ENCODE results near the gene PLA2G5. TPM values are rescaled to one million over a fixed set of nuclear protein-coding genes. Genes with fewer than 3 reads are reported as not detected.

The PLA2G5 gene
- total and polyA plus RNA-seq, 2 of the 13 experiments (the other 11 are each of a cell fraction or from before 2014, with no cell fraction given): not detected

DNA sequence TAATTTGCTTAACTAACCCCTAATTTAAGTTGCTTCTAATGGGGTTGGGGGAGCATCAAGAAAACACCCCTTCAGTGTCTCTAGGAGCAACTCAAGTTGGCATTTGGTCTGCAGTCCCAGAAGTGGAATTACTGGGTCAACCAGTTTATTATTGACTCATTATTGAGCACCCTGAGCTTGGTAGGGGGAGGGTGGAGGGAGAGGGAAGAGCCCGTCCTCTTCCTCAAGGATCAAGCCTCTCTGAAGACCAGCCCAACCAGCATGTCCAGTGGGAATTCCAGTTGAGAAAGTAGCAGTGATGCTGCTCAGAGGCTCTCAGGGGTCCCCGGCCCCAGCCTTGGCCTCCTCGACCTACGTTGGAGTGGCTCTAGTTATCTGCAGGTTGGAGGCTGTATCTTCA lies 67.1 kb downstream of the PLA2G5 start:
- no peaks in the 10 kb centered on the region for H4K20me1 ChIP-seq (ENCODE audit: insufficient read depth, low read length)
- no peak overlapping the region for H3K9ac ChIP-seq (ENCODE audit: insufficient read depth, low read depth, low read length)
- DNase-seq (ENCODE audit: low spot score): no peak
- no peak overlapping the region for H2AFZ ChIP-seq (ENCODE audit: low read length)
- intact Hi-C loops (cut with micrococcal nuclease; ENCODE audit: unreplicated experiment) (no loop called here), in situ Hi-C loops (cut with HindIII; ENCODE audit: extremely low pct_ligation_motif_present, low pct_unique_long_range_greater_than_20kb) (no loop called here)
- H3K36me3 ChIP-seq (replicated peaks in 1 of 2; ENCODE audit: control insufficient read depth in 1 of 2, insufficient read depth in 2 of 2, low read length in 2 of 2): no peaks in the 10 kb centered on the region
- no peak overlapping the region for H3K4me2 ChIP-seq (ENCODE audit: low read depth, low read length)
- WGBS (ENCODE audit: low lambda C conversion rate): 8% methylated on average over 4 of the region's 4 CpGs
- CTCF ChIA-PET (ENCODE audit: low intra/inter-chr PET ratio, low total read pairs): no interaction called here
- TF ChIP-seq ZNF350 (CRISPR knock-in tag; IDR thresholded peaks at IDR 0.05; ENCODE audit: borderline replicate concordance, low read depth) (no peak), ZNF260 (CRISPR knock-in tag; IDR thresholded peaks at IDR 0.05; ENCODE audit: borderline replicate concordance, low read depth) (no peak)
- ATAC-seq: no peak
- H3K4me3 ChIP-seq (replicated peaks in 1 of 3; ENCODE audit: insufficient read depth in 1 of 3, low read depth in 2 of 3, low read length in 3 of 3): no peak overlapping the region
- H3K27me3 ChIP-seq (ENCODE audit: control insufficient read depth in 1 of 2, insufficient read depth in 2 of 2, low read length in 2 of 2): 0 out of 5 replicates have a peak, but pooled peaks cover 1 to 12% of the 10 kb centered on the region in 2 experiments
- POLR2A ChIA-PET: no interaction called here
- BruUV-seq (replicated peaks): no TSS peak
- H3K9me3 ChIP-seq (ENCODE audit: low read length): no peaks in the 10 kb centered on the region
- no peak overlapping the region for H3K27ac ChIP-seq (ENCODE audit: extremely low read length, insufficient read depth, low read length)
- no peak for FAIRE-seq
- H3K4me1 ChIP-seq (ENCODE audit: insufficient read depth, low read length): no peaks in the 10 kb centered on the region
- H3K79me2 ChIP-seq (ENCODE audit: insufficient read depth, low read length): no peaks in the 10 kb centered on the region

DNA sequence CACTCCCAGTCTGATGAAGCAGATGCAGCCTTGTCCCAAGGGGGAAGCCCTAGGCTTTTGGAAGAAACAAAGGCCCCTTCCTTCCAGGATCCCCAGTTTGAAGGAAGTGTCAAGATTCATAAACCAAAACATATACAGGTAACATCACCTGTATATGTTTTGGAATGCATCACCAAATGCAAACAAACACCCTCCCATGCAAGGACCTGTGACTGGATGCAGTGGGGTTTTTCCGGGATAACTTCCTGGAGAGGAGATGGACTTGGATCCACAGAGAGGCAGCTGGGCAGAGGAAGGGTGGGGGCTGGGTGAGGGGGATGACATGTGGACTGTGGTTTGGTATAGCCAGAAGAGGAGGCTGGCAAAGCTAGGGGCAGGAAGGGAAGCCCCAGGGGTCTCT lies 67.6 kb downstream of the PLA2G5 start:
- Histone ChIP-seq H3K79me2 (ENCODE audit: insufficient read depth, low read length) (no peaks in the 10 kb centered on the region), H3K4me1 (ENCODE audit: insufficient read depth, low read length) (no peaks in the 10 kb centered on the region), H4K20me1 (ENCODE audit: insufficient read depth, low read length) (no peaks in the 10 kb centered on the region), H3K27me3 (ENCODE audit: control insufficient read depth in 1 of 2, insufficient read depth in 2 of 2, low read length in 2 of 2) (peaks cover 2 to 15% of the 10 kb centered on the region in 2 experiments; a peak in 3 of 5 replicates), H3K9ac (ENCODE audit: insufficient read depth, low read depth, low read length) (no peak overlapping the region), H2AFZ (ENCODE audit: low read length) (no peak overlapping the region), H3K9me3 (ENCODE audit: low read length) (no peaks in the 10 kb centered on the region), H3K36me3 (replicated peaks in 1 of 2; ENCODE audit: control insufficient read depth in 1 of 2, insufficient read depth in 2 of 2, low read length in 2 of 2) (no peaks in the 10 kb centered on the region), H3K4me3 (replicated peaks in 1 of 3; ENCODE audit: insufficient read depth in 1 of 3, low read depth in 2 of 3, low read length in 3 of 3) (no peak overlapping the region), H3K4me2 (ENCODE audit: low read depth, low read length) (no peak overlapping the region), H3K27ac (ENCODE audit: extremely low read length, insufficient read depth, low read length) (no peak overlapping the region)
- 0% methylated on average over 1 of the region's 1 CpG for WGBS (ENCODE audit: low lambda C conversion rate)
- in situ Hi-C loops (cut with HindIII; ENCODE audit: extremely low pct_ligation_motif_present, low pct_unique_long_range_greater_than_20kb) (no loop called here), intact Hi-C loops (cut with micrococcal nuclease; ENCODE audit: unreplicated experiment) (no loop called here)
- ChIA-PET CTCF (ENCODE audit: low intra/inter-chr PET ratio, low total read pairs) (no interaction called here), POLR2A (no interaction called here)
- FAIRE-seq (no peak), DNase-seq (ENCODE audit: low spot score) (no peak), ATAC-seq (no peak)
- BruUV-seq (replicated peaks): no TSS peak
- TF ChIP-seq ZNF232 (CRISPR knock-in tag; IDR thresholded peaks at IDR 0.05; ENCODE audit: borderline replicate concordance) (no peak), PRDM15 (CRISPR knock-in tag; IDR thresholded peaks at IDR 0.05) (no peak), FOXM1 (CRISPR knock-in tag; IDR thresholded peaks at IDR 0.05) (no peak), CCAR2 (optimal IDR thresholded peaks at IDR 0.05; ENCODE audit: low read depth, low read length) (no peak), KMT2A (CRISPR knock-in tag; IDR thresholded peaks at IDR 0.05) (no peak), BRD4 (CRISPR knock-in tag; IDR thresholded peaks at IDR 0.05) (no peak), ZNF224 (CRISPR knock-in tag; IDR thresholded peaks at IDR 0.05) (no peak), ZFX (CRISPR knock-in tag; IDR thresholded peaks at IDR 0.05; ENCODE audit: low read depth) (no peak)
